ENCODE data around the gene NIT1. TPM values are rescaled to one million over a fixed set of nuclear protein-coding genes. Genes with fewer than 3 reads are reported as not detected.

NIT1 gene
- total and polyA plus RNA-seq, 10 of the 15 experiments (the other 5 are each of a cell fraction or from before 2014, with no cell fraction given), result 19.2 to 54.4 (median 28.3) TPM

- TF ChIP-seq, protein P1, sequence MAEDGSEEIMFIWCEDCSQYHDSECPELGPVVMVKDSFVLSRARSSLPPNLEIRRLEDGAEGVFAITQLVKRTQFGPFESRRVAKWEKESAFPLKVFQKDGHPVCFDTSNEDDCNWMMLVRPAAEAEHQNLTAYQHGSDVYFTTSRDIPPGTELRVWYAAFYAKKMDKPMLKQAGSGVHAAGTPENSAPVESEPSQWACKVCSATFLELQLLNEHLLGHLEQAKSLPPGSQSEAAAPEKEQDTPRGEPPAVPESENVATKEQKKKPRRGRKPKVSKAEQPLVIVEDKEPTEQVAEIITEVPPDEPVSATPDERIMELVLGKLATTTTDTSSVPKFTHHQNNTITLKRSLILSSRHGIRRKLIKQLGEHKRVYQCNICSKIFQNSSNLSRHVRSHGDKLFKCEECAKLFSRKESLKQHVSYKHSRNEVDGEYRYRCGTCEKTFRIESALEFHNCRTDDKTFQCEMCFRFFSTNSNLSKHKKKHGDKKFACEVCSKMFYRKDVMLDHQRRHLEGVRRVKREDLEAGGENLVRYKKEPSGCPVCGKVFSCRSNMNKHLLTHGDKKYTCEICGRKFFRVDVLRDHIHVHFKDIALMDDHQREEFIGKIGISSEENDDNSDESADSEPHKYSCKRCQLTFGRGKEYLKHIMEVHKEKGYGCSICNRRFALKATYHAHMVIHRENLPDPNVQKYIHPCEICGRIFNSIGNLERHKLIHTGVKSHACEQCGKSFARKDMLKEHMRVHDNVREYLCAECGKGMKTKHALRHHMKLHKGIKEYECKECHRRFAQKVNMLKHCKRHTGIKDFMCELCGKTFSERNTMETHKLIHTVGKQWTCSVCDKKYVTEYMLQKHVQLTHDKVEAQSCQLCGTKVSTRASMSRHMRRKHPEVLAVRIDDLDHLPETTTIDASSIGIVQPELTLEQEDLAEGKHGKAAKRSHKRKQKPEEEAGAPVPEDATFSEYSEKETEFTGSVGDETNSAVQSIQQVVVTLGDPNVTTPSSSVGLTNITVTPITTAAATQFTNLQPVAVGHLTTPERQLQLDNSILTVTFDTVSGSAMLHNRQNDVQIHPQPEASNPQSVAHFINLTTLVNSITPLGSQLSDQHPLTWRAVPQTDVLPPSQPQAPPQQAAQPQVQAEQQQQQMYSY (CRISPR knock-in tag; IDR thresholded peaks at IDR 0.05), result no peak
- TF ChIP-seq ZNF24 (IDR thresholded peaks at IDR 0.05) (no peak), RB1 (IDR thresholded peaks at IDR 0.05; ENCODE audit: borderline replicate concordance) (peak; percentile 53; the same call in 1 of the 2 replicates), CEBPB (IDR thresholded peaks at IDR 0.05; ENCODE audit: borderline replicate concordance in 1 of 2, low read depth in 2 of 2, low read length in 2 of 2) (no peak), POLR2AphosphoS5 (IDR thresholded peaks at IDR 0.05; ENCODE audit: low read length) (peak; percentile 88), FOXK2 (IDR thresholded peaks at IDR 0.05) (peak; percentile 83), BCL11A (IDR thresholded peaks at IDR 0.05; ENCODE audit: low read depth, low read length) (no peak), MXI1 (IDR thresholded peaks at IDR 0.05; ENCODE audit: low read depth, low read length) (0 out of 2 replicates have a peak, but pooled peaks have one; percentile 55), YBX1 (IDR thresholded peaks at IDR 0.05) (no peak), E2F8 (IDR thresholded peaks at IDR 0.05; ENCODE audit: low read depth, partially characterized antibody) (peak; percentile 61), KAT2A (conservative IDR thresholded peaks at IDR 0.05; ENCODE audit: control insufficient read depth, low read depth, low read length) (no peak), RFX5 (IDR thresholded peaks at IDR 0.05; ENCODE audit: low read depth, low read length) (0 out of 2 replicates have a peak, but pooled peaks have one; percentile 61), RBBP5 (conservative IDR thresholded peaks at IDR 0.05) (no peak), NBN (IDR thresholded peaks at IDR 0.05) (peak; percentile 79; the same call in 1 of the 2 replicates)
- TF ChIP-seq, protein P2, sequence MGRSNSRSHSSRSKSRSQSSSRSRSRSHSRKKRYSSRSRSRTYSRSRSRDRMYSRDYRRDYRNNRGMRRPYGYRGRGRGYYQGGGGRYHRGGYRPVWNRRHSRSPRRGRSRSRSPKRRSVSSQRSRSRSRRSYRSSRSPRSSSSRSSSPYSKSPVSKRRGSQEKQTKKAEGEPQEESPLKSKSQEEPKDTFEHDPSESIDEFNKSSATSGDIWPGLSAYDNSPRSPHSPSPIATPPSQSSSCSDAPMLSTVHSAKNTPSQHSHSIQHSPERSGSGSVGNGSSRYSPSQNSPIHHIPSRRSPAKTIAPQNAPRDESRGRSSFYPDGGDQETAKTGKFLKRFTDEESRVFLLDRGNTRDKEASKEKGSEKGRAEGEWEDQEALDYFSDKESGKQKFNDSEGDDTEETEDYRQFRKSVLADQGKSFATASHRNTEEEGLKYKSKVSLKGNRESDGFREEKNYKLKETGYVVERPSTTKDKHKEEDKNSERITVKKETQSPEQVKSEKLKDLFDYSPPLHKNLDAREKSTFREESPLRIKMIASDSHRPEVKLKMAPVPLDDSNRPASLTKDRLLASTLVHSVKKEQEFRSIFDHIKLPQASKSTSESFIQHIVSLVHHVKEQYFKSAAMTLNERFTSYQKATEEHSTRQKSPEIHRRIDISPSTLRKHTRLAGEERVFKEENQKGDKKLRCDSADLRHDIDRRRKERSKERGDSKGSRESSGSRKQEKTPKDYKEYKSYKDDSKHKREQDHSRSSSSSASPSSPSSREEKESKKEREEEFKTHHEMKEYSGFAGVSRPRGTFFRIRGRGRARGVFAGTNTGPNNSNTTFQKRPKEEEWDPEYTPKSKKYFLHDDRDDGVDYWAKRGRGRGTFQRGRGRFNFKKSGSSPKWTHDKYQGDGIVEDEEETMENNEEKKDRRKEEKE (IDR thresholded peaks at IDR 0.05), result no peak
- TF ChIP-seq, protein P3, sequence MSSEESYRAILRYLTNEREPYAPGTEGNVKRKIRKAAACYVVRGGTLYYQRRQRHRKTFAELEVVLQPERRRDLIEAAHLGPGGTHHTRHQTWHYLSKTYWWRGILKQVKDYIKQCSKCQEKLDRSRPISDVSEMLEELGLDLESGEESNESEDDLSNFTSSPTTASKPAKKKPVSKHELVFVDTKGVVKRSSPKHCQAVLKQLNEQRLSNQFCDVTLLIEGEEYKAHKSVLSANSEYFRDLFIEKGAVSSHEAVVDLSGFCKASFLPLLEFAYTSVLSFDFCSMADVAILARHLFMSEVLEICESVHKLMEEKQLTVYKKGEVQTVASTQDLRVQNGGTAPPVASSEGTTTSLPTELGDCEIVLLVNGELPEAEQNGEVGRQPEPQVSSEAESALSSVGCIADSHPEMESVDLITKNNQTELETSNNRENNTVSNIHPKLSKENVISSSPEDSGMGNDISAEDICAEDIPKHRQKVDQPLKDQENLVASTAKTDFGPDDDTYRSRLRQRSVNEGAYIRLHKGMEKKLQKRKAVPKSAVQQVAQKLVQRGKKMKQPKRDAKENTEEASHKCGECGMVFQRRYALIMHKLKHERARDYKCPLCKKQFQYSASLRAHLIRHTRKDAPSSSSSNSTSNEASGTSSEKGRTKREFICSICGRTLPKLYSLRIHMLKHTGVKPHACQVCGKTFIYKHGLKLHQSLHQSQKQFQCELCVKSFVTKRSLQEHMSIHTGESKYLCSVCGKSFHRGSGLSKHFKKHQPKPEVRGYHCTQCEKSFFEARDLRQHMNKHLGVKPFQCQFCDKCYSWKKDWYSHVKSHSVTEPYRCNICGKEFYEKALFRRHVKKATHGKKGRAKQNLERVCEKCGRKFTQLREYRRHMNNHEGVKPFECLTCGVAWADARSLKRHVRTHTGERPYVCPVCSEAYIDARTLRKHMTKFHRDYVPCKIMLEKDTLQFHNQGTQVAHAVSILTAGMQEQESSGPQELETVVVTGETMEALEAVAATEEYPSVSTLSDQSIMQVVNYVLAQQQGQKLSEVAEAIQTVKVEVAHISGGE (CRISPR knock-in tag; IDR thresholded peaks at IDR 0.05), result no peak
Observed at GRCh38 chr1:161165742-161166668, 48.1 kb downstream of the NIT1 start, which contains the start of gene PPOX (continued).

Measured in GM12878 (cell line).